ENCODE measurements around the gene LPCAT1. TPM values are rescaled to one million over a fixed set of nuclear protein-coding genes. Genes with fewer than 3 reads are reported as not detected.

The LPCAT1 gene
- total and polyA plus RNA-seq, 2 donors (not counting 3 experiments of a cell fraction or from before 2014, with no cell fraction given), result 28.9 to 57.2 TPM

- dilution Hi-C loops (cut with MboI; ENCODE audit: extremely low pct_ligation_motif_present, low sequenced_read_pairs), result no loop called here
- H3K9me1 ChIP-seq (replicated peaks; ENCODE audit: control insufficient read depth, extremely low read depth, insufficient read depth, low read length), result no peaks in the 10 kb centered on the region
- CTCF ChIA-PET, result interaction anchor here (0.5 kb wide), 1 partner anchor 17 kb away, joined by 3 read pairs; no protein-coding TSS in a partner anchor
- no peak overlapping the region for H2AFZ ChIP-seq (ENCODE audit: low read depth, low read length)
- TF ChIP-seq FOS (IDR thresholded peaks at IDR 0.05; ENCODE audit: borderline replicate concordance, insufficient read depth, low read length) (no peak), CTCF (IDR thresholded peaks at IDR 0.05; ENCODE audit: extremely low read depth in 1 of 2, insufficient read depth in 1 of 2, low read depth in 1 of 2, low read length in 2 of 2) (no peak), POLR2AphosphoS5 (IDR thresholded peaks at IDR 0.05; ENCODE audit: insufficient read depth, low read depth, low read length) (no peak), POLR2A (IDR thresholded peaks at IDR 0.05; ENCODE audit: low read depth, low read length) (no peak), JUN (IDR thresholded peaks at IDR 0.05; ENCODE audit: borderline replicate concordance, insufficient read depth, insufficient read length, low read depth) (no peak), MAX (IDR thresholded peaks at IDR 0.05; ENCODE audit: insufficient read depth, insufficient read length) (no peak), MYC (IDR thresholded peaks at IDR 0.05; ENCODE audit: low read depth, low read length) (no peak), EZH2 (IDR thresholded peaks at IDR 0.05; ENCODE audit: borderline replicate concordance, low read depth, low read length, severe bottlenecking) (no peak), GATA2 (IDR thresholded peaks at IDR 0.05; ENCODE audit: insufficient read depth, insufficient read length, low read depth, low read length) (no peak)
- no peaks in the 10 kb centered on the region for H3K79me2 ChIP-seq (ENCODE audit: control insufficient read depth, insufficient read depth, low read length)
- no peaks in the 10 kb centered on the region for H3K9me3 ChIP-seq (replicated peaks; ENCODE audit: control insufficient read depth, insufficient read depth, low read length)
- H4K20me1 ChIP-seq (replicated peaks; ENCODE audit: control insufficient read depth, extremely low read depth, insufficient read depth, low read length), result no peaks in the 10 kb centered on the region
- H3K27ac ChIP-seq (ENCODE audit: insufficient read depth, low read depth, low read length), result no peak overlapping the region
- BruUV-seq (replicated peaks), result no TSS peak
- DNase-seq (ENCODE audit: low read depth, low spot score) (no peak), FAIRE-seq (no peak)
- H3K4me2 ChIP-seq (ENCODE audit: insufficient read depth, low read length), result no peak overlapping the region
- no peaks in the 10 kb centered on the region for H3K27me3 ChIP-seq (ENCODE audit: control insufficient read depth in 2 of 2, insufficient read depth in 2 of 2, low read length in 2 of 2)
- H3K9ac ChIP-seq (replicated peaks; ENCODE audit: extremely low read depth, insufficient read depth, low read length), result no peak overlapping the region
- no peaks in the 10 kb centered on the region for H3K36me3 ChIP-seq (ENCODE audit: control insufficient read depth in 2 of 2, extremely low read depth in 1 of 2, insufficient read depth in 2 of 2, low read length in 2 of 2)
- no peak overlapping the region for H3K4me3 ChIP-seq (replicated peaks in 1 of 3; ENCODE audit: insufficient read depth in 1 of 3, low read depth in 1 of 3, low read length in 3 of 3)
- peaks cover 21% of the 10 kb centered on the region for H3K4me1 ChIP-seq (ENCODE audit: control insufficient read depth, extremely low read depth, insufficient read depth, low read length)
- intact Hi-C loops (cut with micrococcal nuclease), result loop anchor here (2.0 kb wide), 1 partner anchor 42 kb away; the partner anchor contains the start of gene LPCAT1
- POLR2A ChIA-PET, result no interaction called here
Observed at GRCh38 chr5:1564824-1565736, 41.3 kb upstream of the LPCAT1 start.
